ENCODE measurements around the gene AP3D1.

AP3D1 gene

DNA sequence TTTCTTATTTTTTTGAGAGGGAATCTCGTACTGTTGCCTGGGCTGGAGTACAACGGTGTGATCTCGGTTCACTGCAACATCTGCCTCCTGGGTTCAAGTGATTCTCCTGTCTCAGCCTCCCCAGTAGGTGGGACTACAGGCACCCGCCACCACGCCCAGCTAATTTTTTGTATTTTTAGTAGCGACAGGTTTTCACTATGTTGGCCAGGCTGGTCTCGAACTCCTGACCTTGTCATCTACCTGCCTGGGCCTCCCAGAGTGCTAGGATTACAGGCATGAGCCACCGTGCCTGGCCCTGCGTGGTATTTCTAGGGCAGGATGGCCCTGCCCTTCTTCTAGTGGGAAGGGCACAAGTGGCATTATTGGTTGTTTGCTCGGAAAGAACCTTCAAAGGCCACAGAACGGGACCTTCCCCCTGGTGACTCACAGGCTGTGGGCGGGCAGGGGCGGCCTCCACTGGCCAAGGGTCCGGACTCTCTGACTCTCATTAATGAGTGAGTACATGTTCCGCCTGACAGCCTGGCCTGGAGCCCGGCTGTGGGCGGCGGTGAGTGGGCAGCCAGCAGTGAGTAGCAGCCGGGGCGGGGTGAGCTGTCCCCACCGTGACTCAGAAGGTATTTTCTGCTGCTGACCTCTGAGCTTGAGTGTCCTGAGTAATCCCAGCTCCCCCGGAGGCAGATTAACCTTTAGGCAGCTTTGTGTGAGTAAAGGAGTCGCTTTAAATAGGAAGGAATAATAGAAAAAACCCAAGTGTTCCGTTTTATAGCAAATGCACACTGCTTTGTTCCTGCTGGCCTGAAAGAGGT lies 17.5 kb upstream of the AP3D1 start:
- H3K9me3 ChIP-seq: no peaks in the 10 kb centered on the region
- DNase-seq: peak; percentile 99 to 100
- TF ChIP-seq, protein P1, sequence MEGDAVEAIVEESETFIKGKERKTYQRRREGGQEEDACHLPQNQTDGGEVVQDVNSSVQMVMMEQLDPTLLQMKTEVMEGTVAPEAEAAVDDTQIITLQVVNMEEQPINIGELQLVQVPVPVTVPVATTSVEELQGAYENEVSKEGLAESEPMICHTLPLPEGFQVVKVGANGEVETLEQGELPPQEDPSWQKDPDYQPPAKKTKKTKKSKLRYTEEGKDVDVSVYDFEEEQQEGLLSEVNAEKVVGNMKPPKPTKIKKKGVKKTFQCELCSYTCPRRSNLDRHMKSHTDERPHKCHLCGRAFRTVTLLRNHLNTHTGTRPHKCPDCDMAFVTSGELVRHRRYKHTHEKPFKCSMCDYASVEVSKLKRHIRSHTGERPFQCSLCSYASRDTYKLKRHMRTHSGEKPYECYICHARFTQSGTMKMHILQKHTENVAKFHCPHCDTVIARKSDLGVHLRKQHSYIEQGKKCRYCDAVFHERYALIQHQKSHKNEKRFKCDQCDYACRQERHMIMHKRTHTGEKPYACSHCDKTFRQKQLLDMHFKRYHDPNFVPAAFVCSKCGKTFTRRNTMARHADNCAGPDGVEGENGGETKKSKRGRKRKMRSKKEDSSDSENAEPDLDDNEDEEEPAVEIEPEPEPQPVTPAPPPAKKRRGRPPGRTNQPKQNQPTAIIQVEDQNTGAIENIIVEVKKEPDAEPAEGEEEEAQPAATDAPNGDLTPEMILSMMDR (IDR thresholded peaks at IDR 0.05): no peak
- intact Hi-C loops (cut with DNase I; ENCODE audit: low total_unique reads): loop anchor here (5.0 kb wide), 1 partner anchor 68 kb away; the partner anchor contains the start of genes PLEKHJ1 and SF3A2
- peak overlapping the region in 1 of 2 donors; percentile 13 for H3K4me3 ChIP-seq
- no peaks in the 10 kb centered on the region for H3K36me3 ChIP-seq
- peaks cover 6 to 74% (median 58%) of the 10 kb centered on the region in 4 donors for H3K4me1 ChIP-seq
- H3K27ac ChIP-seq: peak overlapping the region; percentile 76 to 90
- no peaks in the 10 kb centered on the region for H3K27me3 ChIP-seq

DNA sequence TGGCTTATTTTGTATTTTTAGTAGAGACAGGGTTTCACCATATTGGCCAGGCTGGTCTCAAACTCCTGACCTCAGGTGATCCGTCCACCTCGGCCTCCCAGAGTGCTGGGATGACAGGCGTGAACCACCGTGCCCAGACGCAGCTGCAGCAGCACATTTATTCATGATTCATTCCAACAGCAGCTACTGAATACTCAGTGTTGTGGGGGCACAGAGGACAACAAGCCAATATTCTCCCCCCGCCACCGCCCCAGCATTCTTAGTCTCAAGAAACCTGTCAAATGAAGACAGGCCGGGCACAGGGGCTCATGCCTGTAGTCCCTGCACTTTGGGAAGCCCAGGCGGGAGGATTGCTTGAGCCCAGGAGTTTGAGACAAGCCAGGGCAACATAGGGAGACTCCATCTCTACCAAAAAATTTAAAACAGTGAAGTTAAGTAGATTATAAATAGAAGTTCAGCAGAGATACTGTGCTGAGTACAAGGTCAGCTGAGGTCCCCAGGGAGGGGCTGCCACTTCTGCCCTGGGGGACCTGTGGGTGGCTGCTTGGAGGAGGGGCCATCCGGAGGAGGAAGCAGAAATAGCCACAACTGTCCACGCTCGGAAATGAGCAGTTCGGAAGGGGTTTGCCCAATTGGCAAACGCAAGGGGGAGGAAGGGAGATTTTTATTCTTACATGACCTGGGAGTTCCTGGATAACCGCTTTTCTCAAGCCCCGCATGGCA lies 16.7 kb upstream of the AP3D1 start:
- intact Hi-C loops (cut with DNase I; ENCODE audit: low total_unique reads): loop anchor here (5.0 kb wide), 1 partner anchor 69 kb away; the partner anchor contains the start of genes PLEKHJ1 and SF3A2
- peaks cover 6 to 79% (median 60%) of the 10 kb centered on the region in 4 donors for H3K4me1 ChIP-seq
- TF ChIP-seq, protein P1 (IDR thresholded peaks at IDR 0.05): no peak
- H3K36me3 ChIP-seq: no peaks in the 10 kb centered on the region
- no peaks in the 10 kb centered on the region for H3K9me3 ChIP-seq
- peak overlapping the region; percentile 76 to 90 for H3K27ac ChIP-seq
- no peaks in the 10 kb centered on the region for H3K27me3 ChIP-seq
- peak overlapping the region in 1 of 2 donors; percentile 13 for H3K4me3 ChIP-seq
- peak; percentile 83 to 86 for DNase-seq

DNA sequence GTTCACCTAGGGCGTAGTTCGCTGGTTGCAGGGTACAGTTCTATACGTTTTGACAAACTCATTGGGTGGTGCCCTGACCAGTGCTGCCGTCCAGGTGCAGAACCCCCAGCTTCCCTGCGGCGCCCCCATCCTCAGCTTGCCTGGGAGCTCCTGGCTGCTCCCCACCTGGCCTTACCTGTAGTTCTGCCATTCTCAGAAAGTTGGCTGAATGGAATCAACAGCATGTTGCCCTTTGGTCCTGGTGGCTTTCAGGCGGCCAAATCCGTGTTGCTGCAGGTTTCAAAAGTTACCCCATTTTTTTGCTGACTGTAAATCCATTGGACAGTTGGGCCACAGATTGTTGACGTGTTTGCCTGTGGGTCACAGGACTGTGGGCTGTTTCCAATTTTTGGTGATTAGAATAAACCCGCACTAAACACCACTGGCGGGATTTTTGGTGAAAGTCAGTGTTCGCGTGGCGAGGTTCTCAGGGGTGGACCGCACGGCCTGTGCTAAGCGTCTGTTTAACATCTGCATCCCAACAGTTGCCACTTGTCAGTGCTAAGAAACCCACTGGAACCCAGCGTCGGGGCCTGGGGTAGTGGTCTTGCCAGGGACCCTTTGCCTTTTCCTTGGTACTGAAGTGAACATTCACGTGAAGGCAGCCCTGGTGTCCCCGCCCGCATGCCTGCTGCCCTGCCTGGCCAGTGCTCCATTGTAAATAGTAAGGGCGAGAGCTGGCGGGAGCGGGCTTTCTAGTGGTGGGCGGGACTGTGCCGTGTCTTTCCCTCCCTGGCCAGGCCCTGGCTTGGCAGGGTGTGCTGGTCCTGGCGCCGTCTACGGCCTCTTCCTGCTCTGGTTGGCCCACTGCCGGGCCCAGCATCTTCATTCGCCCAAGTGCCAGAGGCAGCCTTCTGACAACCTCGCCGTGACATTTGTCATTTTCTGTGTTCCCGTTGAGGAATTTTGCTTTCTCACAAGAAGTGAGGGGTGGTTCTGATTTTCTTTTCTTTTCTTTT lies 15.7 kb upstream of the AP3D1 start:
- no peak overlapping the region for H3K4me3 ChIP-seq

DNA sequence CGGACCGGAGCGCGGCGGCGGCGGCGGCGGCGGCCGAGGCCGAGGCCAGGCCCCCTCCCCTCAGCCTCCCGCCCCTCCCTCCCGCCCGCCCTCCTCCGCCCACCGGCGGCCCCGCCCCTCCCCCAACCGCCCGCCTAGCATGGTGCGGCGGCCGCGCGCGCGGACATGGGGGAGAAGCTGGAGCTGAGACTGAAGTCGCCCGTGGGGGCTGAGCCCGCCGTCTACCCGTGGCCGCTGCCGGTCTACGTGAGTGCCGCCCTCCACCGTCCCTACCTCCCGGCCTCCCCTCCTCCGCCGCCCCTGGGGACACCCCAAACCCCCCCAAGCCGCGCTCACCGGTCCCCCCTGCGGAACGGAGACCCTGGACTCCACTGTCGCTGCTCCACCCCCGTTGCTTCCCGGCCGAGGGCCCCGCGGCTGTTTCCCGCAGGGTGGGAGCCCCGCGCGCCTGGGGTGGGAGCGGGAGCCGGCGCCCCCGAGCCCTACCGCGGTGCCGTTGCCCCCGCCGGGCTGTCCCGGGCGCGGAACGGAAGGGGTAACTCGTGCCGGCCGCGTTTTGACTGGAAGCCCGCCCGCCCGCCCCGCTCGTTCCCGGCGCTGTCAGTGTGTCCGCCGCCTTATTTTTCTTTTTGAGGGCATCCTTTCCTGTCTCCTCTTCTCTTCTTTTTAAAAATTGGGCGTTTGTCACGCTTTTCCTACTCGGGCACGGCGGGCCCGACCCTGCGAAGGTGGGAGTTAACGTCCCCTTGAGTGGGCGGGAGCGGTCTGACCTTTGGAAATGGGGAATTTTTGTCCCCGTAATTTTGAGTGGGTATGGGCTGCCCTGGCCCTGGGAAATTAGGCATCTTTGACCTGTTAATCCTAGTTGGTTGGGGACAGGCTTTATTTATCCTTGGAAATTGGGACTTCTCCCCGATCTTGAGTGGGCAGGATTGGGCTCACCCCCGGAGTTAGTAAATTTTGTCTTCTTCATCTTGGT lies 12.9 kb upstream of the AP3D1 start:
- intact Hi-C loops (cut with DNase I; ENCODE audit: low total_unique reads): loop anchor here (5.0 kb wide), 1 partner anchor 163 kb away; the partner anchor contains the start of genes LSM7 and SPPL2B
- Histone ChIP-seq H3K4me3 (peak overlapping the region; percentile 92 to 95), H3K36me3 (no peaks in the 10 kb centered on the region), H3K27me3 (no peaks in the 10 kb centered on the region), H3K4me1 (peaks cover 6 to 58% (median 45%) of the 10 kb centered on the region in 4 donors), H3K27ac (peak overlapping the region; percentile 92 to 96), H3K9me3 (no peaks in the 10 kb centered on the region)
- TF ChIP-seq, protein P1 (IDR thresholded peaks at IDR 0.05): no peak
- DNase-seq: peak in 1 of 2 donors; percentile 81

More for the DNA sequence above, 15.7 kb upstream of the AP3D1 start:
- Histone ChIP-seq H3K27me3 (no peaks in the 10 kb centered on the region), H3K27ac (peak overlapping the region; percentile 76 to 90), H3K4me1 (peaks cover 6 to 85% (median 61%) of the 10 kb centered on the region in 4 donors), H3K9me3 (no peaks in the 10 kb centered on the region), H3K36me3 (no peaks in the 10 kb centered on the region)
- TF ChIP-seq, protein P1 (IDR thresholded peaks at IDR 0.05): no peak
- intact Hi-C loops (cut with DNase I; ENCODE audit: low total_unique reads): loop anchor here (5.0 kb wide), 1 partner anchor 70 kb away; the partner anchor contains the start of genes PLEKHJ1 and SF3A2
- peak; percentile 86 to 96 for DNase-seq

Data from tibial artery (tissue), 4 donors.